Measurements from ENCODE around the gene TEK. TPM values are rescaled to one million over a fixed set of nuclear protein-coding genes. Genes with fewer than 3 reads are reported as not detected.

The TEK gene
- total RNA-seq, 1 donor from 2014 or later = not detected

Other genes starting within 250 kb of the TEK start
- gene CAAP1, start 216.4 kb upstream of the TEK start, total RNA-seq = 19.1 and 19.8 TPM in 2 replicates
- 46.9 and 48.6 TPM in 2 replicates for gene PLAA, start 162.0 kb upstream of the TEK start, total RNA-seq
- gene IFT74, start 152.8 kb upstream of the TEK start, total RNA-seq = 7.9 and 9.5 TPM in 2 replicates
- gene LRRC19, start 103.6 kb upstream of the TEK start, total RNA-seq = not detected in 2 replicates
- not detected in 2 replicates for gene EQTN, start 187.9 kb downstream of the TEK start, total RNA-seq